ENCODE results near the gene CSTF1.
"Not testable (repeated sequence)": the region's sequence is repeated elsewhere in the genome, so short reads cannot be mapped to it uniquely, and the experiment has no call there.

The CSTF1 gene

DNA sequence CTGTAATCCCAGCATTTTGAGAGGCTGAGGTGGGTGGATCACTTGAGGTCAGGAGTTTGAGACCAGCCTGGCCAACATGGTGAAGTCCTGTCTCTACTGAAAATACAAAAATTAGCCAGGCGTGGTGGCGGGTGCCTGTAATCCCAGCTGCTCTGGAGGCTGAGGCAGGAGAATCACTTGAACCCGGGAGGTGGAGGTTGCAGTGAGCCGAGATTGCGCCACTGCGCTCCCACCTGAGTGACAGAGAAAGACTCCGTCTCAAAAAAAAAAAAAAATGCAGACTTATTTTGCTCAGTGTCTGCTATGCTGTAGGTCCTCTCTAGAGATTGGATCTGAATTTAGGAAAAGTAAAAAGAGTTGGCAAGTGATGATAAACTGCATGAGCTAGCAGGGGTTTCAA lies 18.8 kb downstream of the CSTF1 start:
- not testable (repeated sequence) for DNase-seq

DNA sequence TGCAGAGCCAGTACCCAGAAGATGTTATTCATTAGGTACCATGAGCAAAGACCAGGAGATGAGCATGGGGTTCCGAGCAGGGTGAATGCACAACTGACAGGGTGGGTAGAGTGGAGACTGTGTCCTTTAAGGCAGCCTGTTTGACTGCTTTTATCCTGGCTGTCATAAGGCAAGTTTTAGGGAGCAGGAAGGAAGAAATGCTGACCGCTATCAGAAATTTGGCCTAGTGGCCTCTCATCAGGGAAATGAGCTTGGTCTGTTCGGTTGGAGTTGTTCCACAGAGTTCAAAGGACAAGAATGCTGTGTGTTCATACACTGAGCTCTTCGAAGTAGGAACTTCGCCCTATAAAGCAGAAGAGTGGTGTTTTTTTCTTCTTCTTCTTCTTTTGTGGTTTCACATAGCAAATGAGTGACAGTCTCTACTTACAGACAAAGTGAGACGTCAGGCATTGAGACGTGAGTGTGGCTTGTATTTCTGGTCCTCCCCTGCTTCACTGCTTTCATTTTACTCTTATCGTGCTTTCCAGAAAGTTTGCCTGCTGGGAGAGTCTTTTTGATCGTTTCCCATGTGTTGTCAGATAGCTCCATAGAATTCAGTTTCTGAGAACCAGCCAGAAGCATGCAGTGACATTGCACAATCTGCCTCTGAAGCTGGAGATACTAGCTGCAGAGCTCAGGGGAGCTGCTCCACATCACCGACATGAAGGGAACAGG lies 19.5 kb downstream of the CSTF1 start, which contains the start of gene CASS4:
TSS of gene CASS4 (plus strand) at position 502 of the 714 bp plus-strand sequence. CDS start at position 701, 199 bp downstream.
- no peak for DNase-seq

GRCh38 chr20:56412473-56412790 lies 20.0 kb downstream of the CSTF1 start:
- no peak for DNase-seq

GRCh38 chr20:56412949-56413348 lies 20.5 kb downstream of the CSTF1 start:
- no peak for DNase-seq

- DNase-seq: no peak
Observed at GRCh38 chr20:56414842-56415765, 22.7 kb downstream of the CSTF1 start.

DNA sequence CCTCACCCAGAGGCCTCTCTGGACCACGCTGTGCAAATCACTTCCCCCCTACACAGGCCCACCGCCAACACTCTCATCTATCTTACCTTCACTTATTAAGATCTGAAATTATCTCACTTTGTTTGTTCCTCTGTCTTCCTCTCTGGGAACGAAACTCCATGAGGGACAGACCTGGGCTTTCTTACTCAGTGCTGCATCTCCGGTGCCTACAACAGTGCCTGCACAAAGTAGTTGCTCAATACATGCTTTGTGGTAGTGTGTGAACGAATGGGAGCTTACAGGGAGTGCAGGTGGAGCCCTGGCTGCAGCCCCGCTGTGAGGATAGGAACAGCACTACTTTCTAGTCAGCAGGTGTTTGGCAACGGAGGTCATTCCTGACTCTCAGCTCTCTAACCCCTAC lies 25.0 kb downstream of the CSTF1 start:
- no peak for DNase-seq

DNA sequence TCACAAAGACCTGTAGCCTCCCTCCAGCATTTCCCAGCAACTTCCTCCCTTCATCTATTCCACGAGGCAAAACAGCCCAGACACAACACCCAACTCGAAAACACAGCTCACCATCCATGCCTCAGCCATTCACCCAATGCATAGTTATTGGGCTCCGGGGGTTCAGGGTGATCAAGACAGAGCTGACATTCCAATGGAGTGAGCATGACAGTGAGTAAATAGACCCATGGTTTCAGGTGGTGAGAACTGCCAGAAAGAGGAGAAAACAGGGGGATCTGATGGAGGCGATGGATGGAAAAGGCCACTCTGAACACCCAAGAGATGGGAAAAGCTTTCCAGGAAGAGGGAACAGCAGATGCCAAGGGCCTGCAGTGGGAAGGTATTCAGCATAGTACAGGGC lies 25.5 kb downstream of the CSTF1 start:
- no peak for DNase-seq

DNA sequence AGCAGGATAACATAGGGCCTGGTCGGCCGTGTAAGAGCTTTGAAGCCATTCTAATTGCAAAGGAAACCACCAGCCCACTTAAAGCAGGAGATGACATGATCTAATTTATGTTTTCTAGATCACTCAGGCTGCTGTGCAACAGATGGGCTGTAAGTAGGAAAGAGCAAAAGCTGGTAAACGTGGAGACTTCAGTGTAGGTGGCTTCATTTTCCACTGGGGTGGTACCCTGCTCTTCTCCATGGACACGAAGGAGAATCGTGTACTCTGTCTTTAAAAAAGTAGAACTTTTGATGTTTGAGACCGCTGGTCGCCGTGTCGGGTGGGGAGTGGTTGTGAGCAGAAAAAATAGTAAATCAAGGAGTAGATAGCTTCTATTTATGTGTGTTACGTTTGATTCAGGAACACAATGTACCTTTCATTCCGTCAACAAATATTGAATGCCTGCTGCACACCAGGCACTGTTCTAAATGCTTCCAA lies 26.0 kb downstream of the CSTF1 start:
- no peak for DNase-seq

DNA sequence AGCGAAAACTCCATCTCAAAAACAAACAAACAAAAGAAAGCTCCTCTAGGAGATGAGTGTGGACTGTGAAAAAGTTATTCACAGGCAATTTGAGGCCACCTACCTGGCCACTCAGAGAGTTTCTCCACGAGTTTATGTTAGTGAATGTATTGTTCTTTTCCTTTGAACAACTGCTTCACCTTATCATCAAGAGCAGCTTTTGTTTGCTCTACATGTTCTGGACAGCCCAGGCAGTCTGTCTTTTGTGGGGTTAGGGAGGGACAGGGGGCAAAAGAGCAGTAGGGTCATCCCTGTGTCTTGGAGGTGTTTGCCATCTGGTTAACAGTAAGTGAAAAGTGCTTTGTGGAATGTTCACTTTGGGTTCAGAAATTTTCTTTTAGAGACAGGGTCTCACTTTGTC lies 27.6 kb downstream of the CSTF1 start:
- no peak for DNase-seq

DNA sequence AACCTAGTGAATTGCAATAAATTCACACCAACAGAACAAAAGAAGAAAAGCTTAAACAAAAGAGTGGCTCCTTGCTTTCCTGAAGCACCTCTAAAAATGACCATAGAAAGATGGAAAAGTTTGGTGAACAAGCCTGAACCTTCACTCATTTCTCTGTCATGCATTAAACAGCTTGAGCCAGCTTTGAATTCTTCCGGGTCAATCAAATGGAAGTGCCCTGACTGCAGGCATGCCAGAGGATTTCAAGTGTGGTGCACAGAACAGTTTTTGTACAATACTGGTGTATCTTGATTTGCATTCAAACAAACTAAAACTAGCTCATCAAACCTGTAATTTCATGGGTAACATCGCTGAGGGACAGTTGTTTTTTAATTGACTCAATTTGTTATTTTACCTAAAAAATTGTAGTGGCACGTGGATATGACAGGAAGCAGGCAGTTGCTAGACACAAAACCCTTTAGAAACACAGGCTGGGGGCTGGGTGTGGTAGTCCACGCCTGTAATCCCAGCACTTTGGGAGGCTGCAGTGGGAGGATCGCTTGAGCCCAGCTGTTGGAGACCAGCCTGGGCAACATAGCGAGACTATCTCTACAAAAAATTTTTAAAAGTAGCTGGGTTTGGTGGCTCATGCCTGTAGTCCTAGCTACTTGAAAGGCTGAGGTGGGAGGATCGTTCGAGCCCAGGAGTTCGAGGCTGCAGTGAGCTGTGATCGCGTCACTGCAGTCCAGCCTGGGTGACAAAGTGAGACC lies 28.7 kb downstream of the CSTF1 start:
- no peak for DNase-seq

GRCh38 chr20:56422076-56422823 lies 29.8 kb downstream of the CSTF1 start:
- no peak for DNase-seq

DNA sequence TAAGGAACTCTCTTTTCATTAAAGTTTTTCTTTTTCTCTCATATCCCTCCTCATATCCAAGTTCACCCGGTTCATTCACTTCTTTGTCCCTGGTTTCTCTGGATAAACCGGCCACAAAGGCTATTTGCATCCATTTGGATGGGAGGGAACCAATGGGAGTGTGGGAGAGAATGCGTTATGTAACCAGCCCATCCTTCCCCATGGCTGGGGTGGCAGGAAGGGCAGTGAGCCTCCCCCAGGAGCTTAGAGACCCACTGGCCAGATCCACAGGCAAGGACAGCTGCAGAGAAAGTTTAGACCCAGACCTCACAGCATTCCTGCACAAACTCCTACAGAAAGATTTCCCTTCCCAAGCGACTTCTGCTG lies 30.4 kb downstream of the CSTF1 start:
- no peak for DNase-seq

DNA sequence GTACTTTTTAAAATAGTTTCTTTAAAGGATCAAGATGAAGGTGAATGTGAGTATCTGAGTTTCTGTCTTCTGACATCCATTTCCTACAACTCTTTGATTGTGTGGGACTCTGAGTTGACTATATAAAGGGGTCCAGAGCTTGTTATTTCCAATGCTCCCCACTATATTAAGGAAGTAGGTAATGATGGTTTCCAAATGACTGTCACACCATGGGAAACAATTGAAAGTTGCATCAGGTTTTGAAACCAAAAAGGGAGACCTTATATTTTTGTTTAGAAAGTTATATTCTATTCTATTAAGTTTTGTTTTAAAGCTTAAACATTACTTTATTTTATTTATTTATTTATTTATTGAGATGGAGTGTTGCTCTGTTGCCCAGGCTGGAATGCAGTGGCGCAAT lies 30.8 kb downstream of the CSTF1 start:
- no peak for DNase-seq

DNA sequence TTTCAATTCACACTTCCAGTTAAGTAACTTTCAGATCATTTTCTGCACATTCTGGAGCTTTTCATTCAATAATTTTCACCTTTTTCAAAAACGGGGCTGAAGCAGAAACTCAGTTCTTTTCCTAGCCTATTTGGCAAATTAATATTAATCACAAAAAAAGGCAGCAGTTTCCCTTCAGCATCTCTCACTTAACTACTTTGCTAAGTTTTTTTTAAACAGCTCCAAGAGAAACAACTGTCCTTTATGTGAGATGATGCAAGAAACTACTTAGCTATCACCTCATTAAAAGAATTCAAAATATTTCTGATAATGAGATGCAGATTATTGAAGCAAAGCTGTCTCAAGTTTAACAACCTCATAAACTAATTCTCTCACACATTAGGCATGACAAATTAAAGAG lies 31.4 kb downstream of the CSTF1 start:
- DNase-seq: no peak

DNA sequence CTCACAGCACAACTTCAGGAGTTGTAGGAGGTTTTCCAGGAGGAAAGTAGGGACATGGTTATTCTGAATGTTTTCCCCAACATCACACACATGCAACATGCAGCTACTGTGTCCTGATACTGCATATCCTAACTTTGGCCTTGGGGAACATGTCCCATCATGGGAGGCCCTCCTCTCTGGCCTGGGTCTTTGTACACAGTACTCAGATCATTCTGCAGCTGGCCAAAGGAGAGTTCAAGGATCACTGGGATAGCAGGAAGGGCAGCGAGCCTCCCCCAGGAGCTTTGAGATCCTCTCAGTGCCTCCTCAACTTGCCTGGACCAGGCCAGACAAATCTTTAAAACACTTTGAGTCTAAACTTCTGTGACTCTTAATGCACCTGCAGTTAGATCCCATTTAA lies 32.5 kb downstream of the CSTF1 start:
- no peak for DNase-seq

DNA sequence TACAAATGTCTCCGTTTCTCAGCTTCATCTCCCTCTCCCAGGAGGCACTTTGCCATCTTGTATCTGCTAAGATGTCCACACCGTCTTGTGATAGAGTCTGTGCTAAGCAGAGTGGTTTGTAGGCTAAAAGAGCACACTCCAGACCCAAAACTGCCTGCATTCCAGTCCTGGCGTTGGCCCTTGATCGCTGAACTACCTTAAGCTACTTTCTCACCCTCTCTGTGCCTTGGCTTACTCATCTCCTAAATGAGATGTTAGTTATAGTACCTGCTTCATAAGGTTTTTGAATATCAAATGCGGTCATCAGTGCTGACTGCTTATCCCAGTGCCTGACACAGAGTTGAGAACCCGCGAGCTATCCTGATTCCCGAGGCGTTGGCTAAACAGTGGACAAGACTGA lies 33.6 kb downstream of the CSTF1 start:
- no peak for DNase-seq

DNA sequence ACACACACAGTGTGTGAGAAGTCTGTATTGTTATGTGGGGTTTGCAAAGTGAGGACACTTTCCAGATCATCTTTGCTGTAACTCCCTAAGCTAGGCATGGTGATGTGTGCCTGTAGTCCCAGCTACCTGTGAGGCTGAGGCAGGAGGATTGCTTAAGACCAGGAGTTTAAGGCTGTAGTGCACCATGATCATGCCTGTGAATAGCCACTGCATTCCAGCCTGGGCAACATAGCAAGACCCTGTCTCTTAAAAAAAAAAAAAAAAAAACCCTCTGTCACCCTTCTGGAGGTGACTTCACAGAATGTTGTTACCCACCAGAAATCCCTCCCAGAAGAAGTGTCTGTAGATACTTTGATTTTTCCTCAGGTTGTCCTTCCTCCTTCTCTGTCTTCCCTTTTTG lies 34.5 kb downstream of the CSTF1 start:
- DNase-seq: no peak

- DNase-seq: no peak
Observed at GRCh38 chr20:56427797-56428196, 35.4 kb downstream of the CSTF1 start.

- no peak for DNase-seq
Observed at GRCh38 chr20:56428410-56428809, 36.0 kb downstream of the CSTF1 start.

- DNase-seq: no peak
Observed at GRCh38 chr20:56428881-56429280, 36.4 kb downstream of the CSTF1 start.

GRCh38 chr20:56429502-56429901 lies 37.1 kb downstream of the CSTF1 start:
- DNase-seq: no peak

DNA sequence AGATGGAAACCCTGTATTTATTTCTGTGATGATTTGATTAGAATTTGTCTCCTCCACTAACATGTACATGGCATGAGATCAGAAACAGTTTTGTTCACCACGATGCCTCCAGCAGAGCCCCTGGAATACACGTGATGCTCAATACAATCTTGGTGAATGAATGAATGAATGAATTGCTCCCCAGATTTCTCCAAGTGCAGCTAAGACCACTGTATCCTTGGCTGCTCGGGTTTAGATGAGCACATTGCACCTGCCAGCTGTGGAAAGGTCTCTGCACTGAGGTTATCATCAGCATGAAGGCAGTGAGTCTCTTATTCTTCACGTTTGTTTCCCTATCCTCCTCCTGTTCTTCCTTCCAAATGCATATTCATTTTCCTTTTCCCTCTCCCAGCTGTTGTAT lies 37.5 kb downstream of the CSTF1 start:
- no peak for DNase-seq

DNA sequence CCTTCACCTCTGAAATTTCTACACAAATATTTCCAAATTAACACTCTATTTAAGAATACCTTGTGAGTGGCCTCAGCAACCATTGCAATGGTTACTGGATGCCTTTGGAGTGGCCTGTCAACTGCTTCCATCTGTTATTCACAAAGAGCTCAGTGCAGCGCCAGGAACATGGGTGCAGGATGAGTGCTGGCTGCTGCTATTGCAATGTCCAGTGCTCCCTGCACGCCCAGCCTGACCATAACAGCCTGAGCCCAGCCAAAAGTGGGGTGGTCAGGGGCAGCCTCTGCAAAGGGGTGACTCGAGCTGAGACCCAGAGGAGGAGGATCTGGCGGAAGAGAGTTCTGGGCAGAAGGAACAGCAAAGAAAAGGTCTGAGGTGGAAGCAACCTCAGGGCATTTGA lies 38.0 kb downstream of the CSTF1 start:
- DNase-seq: no peak
